DOHH2 (cell line): Measurements from ENCODE around the gene RCOR1.

Experiments
- EZH2phosphoT487 ChIP-seq: fragments of 200-600 bp; sonication (generic); IDR thresholded peaks from 2 replicates; pipeline ENCODE4 v1.6.1; 2017; ENCODE audit warnings: borderline replicate concordance, mild to moderate bottlenecking, antibody characterized with exemption, low read length, moderate library complexity, mixed read lengths
- TF ChIP-seq, protein P1 (sequence below): fragments of 200-600 bp; sonication (generic); IDR thresholded peaks from one replicate; pipeline ENCODE4 v1.5.1; 2014; ENCODE audit warnings: antibody characterized with exemption, mild to moderate bottlenecking, low read depth, low read length; ENCODE audit not compliant: poor library complexity, severe bottlenecking

DNA sequence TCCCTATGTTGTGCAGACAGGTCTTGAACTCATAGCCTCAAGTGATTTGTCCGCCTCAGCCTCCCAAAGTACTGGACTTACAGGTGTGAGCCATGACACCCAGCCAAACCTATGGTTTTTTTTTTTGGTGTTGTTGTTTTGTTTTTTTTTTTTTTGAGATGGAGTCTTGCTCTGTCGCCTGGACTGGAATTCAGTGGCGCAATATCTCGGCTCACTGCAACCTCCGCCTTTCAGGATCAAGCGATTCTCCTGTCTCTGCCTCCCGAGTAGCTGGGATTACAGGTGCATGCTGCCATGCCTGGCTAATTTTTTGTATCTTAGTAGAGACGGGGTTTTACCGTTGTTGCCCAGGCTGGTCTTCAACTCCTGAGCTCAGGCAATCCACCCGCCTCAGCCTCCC is 11.3 kb upstream of the RCOR1 start:
- TF ChIP-seq, protein P1, sequence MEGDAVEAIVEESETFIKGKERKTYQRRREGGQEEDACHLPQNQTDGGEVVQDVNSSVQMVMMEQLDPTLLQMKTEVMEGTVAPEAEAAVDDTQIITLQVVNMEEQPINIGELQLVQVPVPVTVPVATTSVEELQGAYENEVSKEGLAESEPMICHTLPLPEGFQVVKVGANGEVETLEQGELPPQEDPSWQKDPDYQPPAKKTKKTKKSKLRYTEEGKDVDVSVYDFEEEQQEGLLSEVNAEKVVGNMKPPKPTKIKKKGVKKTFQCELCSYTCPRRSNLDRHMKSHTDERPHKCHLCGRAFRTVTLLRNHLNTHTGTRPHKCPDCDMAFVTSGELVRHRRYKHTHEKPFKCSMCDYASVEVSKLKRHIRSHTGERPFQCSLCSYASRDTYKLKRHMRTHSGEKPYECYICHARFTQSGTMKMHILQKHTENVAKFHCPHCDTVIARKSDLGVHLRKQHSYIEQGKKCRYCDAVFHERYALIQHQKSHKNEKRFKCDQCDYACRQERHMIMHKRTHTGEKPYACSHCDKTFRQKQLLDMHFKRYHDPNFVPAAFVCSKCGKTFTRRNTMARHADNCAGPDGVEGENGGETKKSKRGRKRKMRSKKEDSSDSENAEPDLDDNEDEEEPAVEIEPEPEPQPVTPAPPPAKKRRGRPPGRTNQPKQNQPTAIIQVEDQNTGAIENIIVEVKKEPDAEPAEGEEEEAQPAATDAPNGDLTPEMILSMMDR: no peak
- TF ChIP-seq EZH2phosphoT487: no peak
